DMS 273 (cell line): ENCODE results near the gene SYNPO.

Source experiments
- DNase-seq: peaks from one replicate; lab custom pipeline; 2025; ENCODE audit not compliant: unreplicated experiment; lab: John Stamatoyannopoulos, UW

Gene SYNPO

GRCh38 chr5:150689120-150689519 is 48.7 kb downstream of the SYNPO start:
- no peak for DNase-seq

- DNase-seq: no peak
Observed at GRCh38 chr5:150690760-150691159, 50.3 kb downstream of the SYNPO start.

GRCh38 chr5:150692276-150692675 is 51.8 kb downstream of the SYNPO start:
- DNase-seq: no peak

- peak; percentile 10 for DNase-seq
Observed at GRCh38 chr5:150694612-150695011, 54.2 kb downstream of the SYNPO start.

GRCh38 chr5:150700246-150700593 is 59.8 kb downstream of the SYNPO start:
- DNase-seq: no peak

- peak; percentile 97 for DNase-seq
Observed at GRCh38 chr5:150700594-150701377, 60.3 kb downstream of the SYNPO start, which contains the start of gene RBM22. Gene RBM22, minus strand, starts transcription at chr5:150701062. Its CDS starts 77 bp downstream, at chr5:150700985.

- no peak for DNase-seq
Observed at GRCh38 chr5:150703762-150704161, 63.3 kb downstream of the SYNPO start.

GRCh38 chr5:150706776-150707390 is 66.4 kb downstream of the SYNPO start:
- DNase-seq: no peak
